Brain microvascular endothelial cell (primary cell): Measurements from ENCODE around the gene RANBP1.

Source experiments
- DNase-seq: peaks from one replicate; pipeline ENCODE4 v3.0.0-alpha.2; 2020
- H3K27ac ChIP-seq: fragments of 250-450 bp; sonication (Bioruptor Pico); 2 replicates; pipeline ENCODE4 v1.5.1; 2020; ENCODE audit warnings: mild to moderate bottlenecking, moderate library complexity
- H3K27me3 ChIP-seq: fragments of 250-450 bp; sonication (Bioruptor Pico); replicated peaks from 2 replicates; pipeline ENCODE4 v1.5.1; 2020; ENCODE audit warnings: mild to moderate bottlenecking
- H3K36me3 ChIP-seq: fragments of 250-450 bp; sonication (Bioruptor Pico); replicated peaks from 2 replicates; pipeline ENCODE4 v1.5.1; 2020; ENCODE audit warnings: mild to moderate bottlenecking
- H3K4me3 ChIP-seq: 2 replicates; pipeline ENCODE4 v1.5.1; 2011; ENCODE audit warnings: low read depth, mild to moderate bottlenecking, control low read depth, low read length, moderate library complexity
- in situ Hi-C: cut with HindIII; loops from 2 replicates; pipeline ENCODE4 v1.10.0; 2017; ENCODE audit warnings: low sequenced_read_pairs, low pct_ligation_motif_present
- TF ChIP-seq, protein P1 (sequence below): IDR thresholded peaks from 2 replicates; pipeline ENCODE4 v1.5.1; 2011; ENCODE audit warnings: low read depth, mild to moderate bottlenecking, moderate library complexity, low read length, control low read depth, inconsistent platforms; ENCODE audit errors: missing control alignments

The RANBP1 gene

DNA sequence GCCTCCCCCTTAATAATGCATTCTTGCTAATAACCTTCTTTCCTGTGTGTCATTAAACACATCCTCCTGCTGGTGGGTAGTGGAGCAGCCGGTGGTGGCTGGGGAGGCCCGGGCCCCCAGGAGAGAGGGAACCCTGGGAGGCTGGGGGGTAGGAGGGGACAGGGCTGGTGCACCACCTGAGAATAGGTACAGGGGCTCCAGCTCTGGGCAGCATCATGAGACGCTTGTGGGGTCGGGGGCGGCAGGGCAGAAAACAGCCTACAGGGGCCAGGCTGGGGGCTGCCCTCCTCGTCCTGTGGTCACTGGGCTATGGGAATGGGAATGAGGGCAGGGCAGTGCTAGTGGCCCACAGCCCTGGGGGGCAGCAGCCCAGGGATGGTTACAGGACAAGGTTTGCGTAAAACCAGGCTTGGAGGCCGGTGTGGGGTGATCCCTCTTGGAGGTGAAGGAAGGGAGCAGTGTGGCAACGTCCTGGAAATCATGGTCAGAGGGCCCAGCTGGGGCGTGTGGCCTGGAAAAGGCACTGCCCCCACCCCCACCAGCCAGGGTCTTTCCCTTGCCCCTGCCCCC, 53.4 kb downstream of the RANBP1 start:
- in situ Hi-C loops = no loop called here
- H3K27ac ChIP-seq = no peak overlapping the region
- H3K4me3 ChIP-seq = no peak overlapping the region
- no peak for DNase-seq
- H3K36me3 ChIP-seq = no peaks in the 10 kb centered on the region
- TF ChIP-seq, protein P1, sequence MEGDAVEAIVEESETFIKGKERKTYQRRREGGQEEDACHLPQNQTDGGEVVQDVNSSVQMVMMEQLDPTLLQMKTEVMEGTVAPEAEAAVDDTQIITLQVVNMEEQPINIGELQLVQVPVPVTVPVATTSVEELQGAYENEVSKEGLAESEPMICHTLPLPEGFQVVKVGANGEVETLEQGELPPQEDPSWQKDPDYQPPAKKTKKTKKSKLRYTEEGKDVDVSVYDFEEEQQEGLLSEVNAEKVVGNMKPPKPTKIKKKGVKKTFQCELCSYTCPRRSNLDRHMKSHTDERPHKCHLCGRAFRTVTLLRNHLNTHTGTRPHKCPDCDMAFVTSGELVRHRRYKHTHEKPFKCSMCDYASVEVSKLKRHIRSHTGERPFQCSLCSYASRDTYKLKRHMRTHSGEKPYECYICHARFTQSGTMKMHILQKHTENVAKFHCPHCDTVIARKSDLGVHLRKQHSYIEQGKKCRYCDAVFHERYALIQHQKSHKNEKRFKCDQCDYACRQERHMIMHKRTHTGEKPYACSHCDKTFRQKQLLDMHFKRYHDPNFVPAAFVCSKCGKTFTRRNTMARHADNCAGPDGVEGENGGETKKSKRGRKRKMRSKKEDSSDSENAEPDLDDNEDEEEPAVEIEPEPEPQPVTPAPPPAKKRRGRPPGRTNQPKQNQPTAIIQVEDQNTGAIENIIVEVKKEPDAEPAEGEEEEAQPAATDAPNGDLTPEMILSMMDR = peak; percentile 2
- H3K27me3 ChIP-seq = peaks cover 13% of the 10 kb centered on the region

DNA sequence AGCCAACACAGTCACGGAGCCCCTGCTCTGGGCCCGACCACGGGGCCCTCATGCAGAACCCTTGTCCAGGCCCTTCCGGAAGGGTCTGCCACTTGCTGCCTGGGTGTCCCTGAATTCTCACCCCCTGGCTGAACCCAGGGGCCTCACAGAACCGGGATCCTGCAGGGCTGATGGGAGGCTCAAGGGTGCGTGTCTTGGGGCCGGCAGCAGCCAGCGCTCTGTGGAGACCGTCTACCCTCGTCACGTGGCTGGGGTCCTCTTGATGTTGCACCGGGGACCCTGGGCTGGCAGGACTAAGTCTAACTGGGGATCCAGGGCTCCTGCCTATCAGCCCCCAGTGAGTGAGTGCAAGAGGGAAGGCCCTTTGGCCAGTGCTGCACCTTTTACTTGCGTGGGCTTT, 54.3 kb downstream of the RANBP1 start:
- TF ChIP-seq, protein P1 = no peak
- Histone ChIP-seq H3K4me3 (no peak overlapping the region), H3K27me3 (peaks cover 13% of the 10 kb centered on the region), H3K36me3 (no peaks in the 10 kb centered on the region), H3K27ac (no peak overlapping the region)
- DNase-seq = no peak
- in situ Hi-C loops = no loop called here

DNA sequence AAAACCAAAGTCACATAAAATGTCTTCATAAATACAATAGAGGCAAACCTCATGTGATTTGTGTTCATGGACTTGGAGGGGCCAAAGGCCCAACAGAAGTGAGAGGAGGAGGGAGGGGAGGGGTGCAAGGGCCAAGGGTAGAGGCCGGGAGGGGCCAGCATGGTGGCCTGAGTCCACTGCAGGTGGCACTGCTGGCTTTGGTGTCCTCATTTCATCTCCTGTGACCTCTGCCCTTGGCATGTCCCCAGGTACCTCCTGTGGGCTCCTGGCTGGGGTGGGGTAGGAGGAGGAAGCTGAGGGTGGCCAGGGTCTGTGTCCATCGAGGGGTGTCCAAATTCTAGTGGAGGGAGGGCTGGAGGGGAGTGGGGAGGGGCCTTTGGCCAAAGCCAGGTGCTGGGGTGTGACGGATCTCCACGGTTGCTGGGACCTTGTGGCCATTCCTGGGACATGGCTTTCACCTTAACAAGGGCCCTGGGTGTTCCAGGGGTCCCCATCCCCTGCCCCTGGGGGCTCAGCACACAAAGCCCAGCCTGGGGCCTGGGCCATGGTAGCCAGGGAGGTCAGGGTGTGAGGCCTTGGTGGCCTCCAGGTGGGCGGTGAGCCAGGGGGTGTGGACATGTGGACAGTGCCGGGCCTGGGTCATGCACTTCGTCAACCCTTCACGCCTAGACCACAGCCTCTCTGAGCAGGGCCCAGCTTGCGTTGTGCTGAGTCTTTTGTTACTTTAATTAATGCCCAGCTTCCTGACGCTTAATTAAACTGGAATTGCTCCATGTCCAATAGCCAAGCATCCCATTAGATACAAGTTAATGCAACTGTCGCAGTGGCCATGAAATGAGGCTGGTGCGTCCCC, 55.6 kb downstream of the RANBP1 start:
- Histone ChIP-seq H3K36me3 (no peaks in the 10 kb centered on the region), H3K4me3 (no peak overlapping the region), H3K27me3 (peaks cover 16% of the 10 kb centered on the region), H3K27ac (no peak overlapping the region)
- in situ Hi-C loops = no loop called here
- TF ChIP-seq, protein P1 = no peak
- DNase-seq = no peak

DNA sequence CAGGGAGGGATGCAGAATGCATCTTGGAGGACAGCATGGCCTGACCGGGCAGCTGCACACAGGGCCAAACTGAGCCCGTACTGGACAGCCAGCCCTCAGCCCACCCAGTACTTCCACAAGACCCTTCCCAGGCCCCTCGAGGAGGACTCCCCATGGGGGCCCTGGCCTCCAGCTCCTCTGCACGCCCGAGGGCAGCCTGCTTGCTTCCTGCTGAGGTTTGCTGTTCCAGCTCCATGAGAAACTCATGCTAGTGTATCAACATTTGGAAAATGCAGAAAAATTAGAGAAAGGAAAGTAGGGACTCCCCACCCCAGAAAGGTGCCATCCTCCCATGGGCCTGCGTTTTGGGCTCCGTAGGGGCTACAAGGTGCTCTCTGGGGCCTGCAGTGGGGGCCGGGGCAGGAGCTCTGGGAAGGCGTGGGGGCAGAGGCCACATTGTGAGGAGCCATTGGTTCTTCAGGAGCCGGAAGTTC, 56.3 kb downstream of the RANBP1 start:
- in situ Hi-C loops = no loop called here
- no peak for DNase-seq
- Histone ChIP-seq H3K4me3 (no peak overlapping the region), H3K27ac (no peak overlapping the region), H3K36me3 (no peaks in the 10 kb centered on the region), H3K27me3 (peaks cover 16% of the 10 kb centered on the region)
- TF ChIP-seq, protein P1 = no peak

DNA sequence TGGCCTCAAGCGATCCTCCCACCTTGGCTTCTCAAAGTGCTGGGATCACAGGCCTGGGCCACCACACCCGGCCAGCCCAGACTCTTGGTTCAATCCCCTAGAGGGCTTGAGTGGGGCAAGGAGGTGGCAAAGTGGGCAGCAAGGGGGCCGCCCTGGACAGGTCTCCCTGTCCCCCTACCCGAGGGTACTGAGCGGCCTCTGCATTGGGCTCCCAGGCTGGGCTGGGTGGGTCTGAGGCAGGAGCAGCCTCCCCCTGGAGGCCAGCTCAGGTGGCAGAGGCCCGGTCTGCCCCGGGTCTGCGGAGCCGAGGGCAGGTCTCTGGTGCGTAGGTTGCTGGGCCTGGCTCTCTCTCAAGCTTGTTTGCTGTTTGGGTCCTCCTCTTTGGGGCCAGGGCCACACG, 57.3 kb downstream of the RANBP1 start:
- H3K36me3 ChIP-seq = no peaks in the 10 kb centered on the region
- H3K27me3 ChIP-seq = peaks cover 16% of the 10 kb centered on the region
- DNase-seq = no peak
- in situ Hi-C loops = no loop called here
- TF ChIP-seq, protein P1 = no peak
- H3K27ac ChIP-seq = no peak overlapping the region
- H3K4me3 ChIP-seq = no peak overlapping the region
